Astrocyte of the spinal cord (primary cell): Measurements from ENCODE around the gene KLHL30.

Experiments
- DNase-seq: peaks from one replicate; pipeline ENCODE4 v3.0.0; 2011; ENCODE audit warnings: low read depth, low spot score
- H3K4me3 ChIP-seq: 2 replicates; pipeline ENCODE4 v1.5.1; 2011; ENCODE audit warnings: low read depth, mild to moderate bottlenecking, low read length, moderate library complexity
- in situ Hi-C: cut with HindIII; loops from 2 replicates; pipeline ENCODE4 v1.10.0; 2017; ENCODE audit warnings: low sequenced_read_pairs
- TF ChIP-seq, protein P1 (sequence below): IDR thresholded peaks from 2 replicates; pipeline ENCODE4 v1.5.1; 2012; ENCODE audit warnings: low read depth, mild to moderate bottlenecking, low read length, inconsistent platforms

KLHL30 gene

DNA sequence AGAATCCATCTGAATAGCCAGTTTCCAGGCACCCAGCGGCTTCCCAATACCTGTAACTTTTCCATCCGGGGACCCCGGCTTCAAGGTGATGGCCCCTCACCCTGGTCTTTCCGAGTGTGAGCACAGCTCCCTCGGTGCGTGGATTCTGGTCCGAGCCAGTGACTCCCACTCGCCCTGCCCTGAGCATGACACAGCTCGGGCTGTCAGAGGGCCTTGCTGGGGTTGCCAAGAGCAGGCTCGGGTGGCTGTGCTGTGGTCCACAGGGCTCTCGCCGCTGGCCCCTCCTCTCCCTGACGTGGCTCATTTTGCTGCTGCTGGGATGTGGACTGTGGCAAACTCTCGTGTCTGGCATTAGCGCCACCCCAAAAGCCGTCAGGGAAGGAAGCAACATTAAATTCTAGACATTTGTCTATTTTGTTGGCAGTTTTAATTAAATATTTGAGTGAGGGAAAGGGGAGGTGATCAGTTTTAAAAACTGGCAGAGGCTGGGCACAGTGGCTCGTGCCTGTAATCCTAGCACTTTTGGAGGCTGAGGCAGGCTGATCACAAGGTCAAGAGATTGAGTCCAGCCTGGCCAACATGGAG is 43.9 kb upstream of the KLHL30 start:
- H3K4me3 ChIP-seq = no peak overlapping the region
- no peak for DNase-seq
- TF ChIP-seq, protein P1, sequence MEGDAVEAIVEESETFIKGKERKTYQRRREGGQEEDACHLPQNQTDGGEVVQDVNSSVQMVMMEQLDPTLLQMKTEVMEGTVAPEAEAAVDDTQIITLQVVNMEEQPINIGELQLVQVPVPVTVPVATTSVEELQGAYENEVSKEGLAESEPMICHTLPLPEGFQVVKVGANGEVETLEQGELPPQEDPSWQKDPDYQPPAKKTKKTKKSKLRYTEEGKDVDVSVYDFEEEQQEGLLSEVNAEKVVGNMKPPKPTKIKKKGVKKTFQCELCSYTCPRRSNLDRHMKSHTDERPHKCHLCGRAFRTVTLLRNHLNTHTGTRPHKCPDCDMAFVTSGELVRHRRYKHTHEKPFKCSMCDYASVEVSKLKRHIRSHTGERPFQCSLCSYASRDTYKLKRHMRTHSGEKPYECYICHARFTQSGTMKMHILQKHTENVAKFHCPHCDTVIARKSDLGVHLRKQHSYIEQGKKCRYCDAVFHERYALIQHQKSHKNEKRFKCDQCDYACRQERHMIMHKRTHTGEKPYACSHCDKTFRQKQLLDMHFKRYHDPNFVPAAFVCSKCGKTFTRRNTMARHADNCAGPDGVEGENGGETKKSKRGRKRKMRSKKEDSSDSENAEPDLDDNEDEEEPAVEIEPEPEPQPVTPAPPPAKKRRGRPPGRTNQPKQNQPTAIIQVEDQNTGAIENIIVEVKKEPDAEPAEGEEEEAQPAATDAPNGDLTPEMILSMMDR = no peak
- in situ Hi-C loops = no loop called here

DNA sequence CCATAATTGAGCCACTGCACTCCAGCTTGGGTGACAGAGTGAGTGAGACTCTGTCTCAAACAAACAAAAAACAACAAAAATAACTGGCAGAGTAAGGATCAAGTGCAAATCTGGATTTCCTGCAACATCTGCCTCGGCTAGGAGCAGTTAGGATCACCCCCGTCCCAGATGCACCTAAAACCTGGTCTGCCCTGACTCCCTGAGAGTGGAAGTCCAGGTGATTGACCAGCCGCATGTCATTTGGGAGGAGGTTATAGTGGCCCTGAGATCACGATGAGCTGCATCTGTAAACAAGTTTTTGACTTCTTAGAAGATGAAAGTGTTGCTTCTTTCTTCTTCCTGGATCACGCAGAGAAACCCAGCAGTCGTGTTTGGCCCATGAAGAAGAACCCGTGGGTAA is 43.3 kb upstream of the KLHL30 start:
- in situ Hi-C loops = no loop called here
- TF ChIP-seq, protein P1 = no peak
- no peak for DNase-seq
- no peak overlapping the region for H3K4me3 ChIP-seq

DNA sequence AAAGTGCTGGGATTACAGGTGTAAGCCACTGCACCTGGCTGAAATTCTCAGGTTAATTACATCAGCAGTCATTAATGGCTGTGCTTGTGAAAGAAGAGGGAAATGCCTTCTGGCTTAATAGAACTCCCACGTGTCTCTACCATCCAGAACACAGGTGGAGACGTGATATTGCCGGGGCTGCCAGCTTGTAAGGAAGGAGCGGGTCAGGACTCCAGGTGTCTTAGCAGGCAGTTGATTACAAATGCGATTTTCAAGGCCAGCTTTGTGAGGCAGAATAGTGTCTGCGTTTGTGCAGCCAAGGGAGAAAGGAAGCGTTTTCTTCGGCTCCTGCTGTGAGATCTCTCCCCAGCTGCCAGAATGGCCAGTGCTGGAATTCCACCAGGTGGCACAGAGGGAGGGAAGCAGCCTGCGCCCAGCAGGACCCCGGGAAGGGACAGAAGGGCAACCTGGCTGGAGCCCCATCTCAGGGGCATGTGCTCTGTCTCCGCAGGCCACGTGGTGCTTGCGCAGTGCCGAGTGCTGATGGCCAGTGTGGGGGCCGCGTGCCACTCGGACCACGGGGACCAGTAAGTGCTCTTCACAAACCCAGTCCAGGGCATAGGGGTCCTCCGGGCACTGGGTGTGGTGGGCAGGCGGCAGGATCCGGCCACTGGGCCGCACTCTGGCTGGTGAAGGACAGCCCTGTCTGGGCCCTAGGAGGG is 42.0 kb upstream of the KLHL30 start:
- H3K4me3 ChIP-seq = no peak overlapping the region
- TF ChIP-seq, protein P1 = no peak
- peak; percentile 17 for DNase-seq
- in situ Hi-C loops = no loop called here

GRCh38 chr2:238097201-238097987 is 41.1 kb upstream of the KLHL30 start:
- no peak overlapping the region for H3K4me3 ChIP-seq
- TF ChIP-seq, protein P1 = no peak
- in situ Hi-C loops = no loop called here
- DNase-seq = no peak

DNA sequence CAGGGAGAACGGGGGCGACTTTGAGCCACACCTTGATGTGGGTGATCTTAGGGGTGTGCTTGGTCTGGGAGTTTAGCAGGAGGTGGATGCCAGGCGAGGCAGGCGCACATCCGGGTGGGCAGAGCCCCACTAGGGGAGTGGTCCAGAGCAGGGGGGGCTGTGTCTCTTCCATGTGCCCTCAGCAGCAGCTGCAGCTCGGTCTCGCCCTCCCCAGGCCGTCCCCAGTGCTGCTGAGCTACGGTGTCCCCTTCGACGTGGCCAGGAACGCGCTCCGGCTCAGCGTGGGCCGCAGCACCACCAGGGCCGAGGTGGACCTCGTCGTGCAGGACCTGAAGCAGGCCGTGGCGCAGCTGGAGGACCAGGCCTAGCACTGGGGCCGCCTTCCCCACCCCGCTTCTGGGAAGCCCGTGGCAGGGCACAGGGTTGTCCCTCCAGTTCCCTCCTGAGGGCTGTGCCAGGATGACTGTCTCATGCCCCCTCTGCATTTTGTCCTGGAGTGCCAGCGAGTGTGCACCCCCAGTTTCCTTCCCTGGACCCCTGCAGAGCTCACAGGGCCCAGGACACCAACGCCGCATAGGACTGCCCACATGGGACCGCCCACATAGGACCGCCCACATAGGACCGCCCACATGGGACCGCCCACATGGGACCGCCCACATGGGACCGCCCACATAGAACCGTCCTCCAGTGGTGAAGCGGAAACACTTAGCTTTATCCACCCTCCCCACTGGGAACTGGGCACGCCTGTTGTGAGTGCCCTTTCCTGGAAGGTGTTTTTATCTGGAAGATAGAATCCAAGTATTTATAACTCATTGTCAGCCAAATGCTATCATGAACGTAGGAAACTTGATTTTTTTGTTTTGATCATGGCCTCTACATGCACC is 40.2 kb upstream of the KLHL30 start:
- TF ChIP-seq, protein P1 = no peak
- DNase-seq = peak; percentile 38
- in situ Hi-C loops = no loop called here
- H3K4me3 ChIP-seq = no peak overlapping the region
